MG63 (cell line): Measurements from ENCODE around the gene HLA-E. TPM values are rescaled to one million over a fixed set of nuclear protein-coding genes. Genes with fewer than 3 reads are reported as not detected.
"Not testable (repeated sequence)": the region's sequence is repeated elsewhere in the genome, so short reads cannot be mapped to it uniquely, and the experiment has no call there.

Source experiments
- DNase-seq: peaks from one replicate; pipeline ENCODE4 v3.0.0-alpha.2; 2020
- H3K27me3 ChIP-seq: fragments of 250-450 bp; sonication (Bioruptor Pico); 2 replicates; pipeline ENCODE4 v1.5.1; 2020; ENCODE audit warnings: mild to moderate bottlenecking, moderate library complexity
- H3K36me3 ChIP-seq: fragments of 250-450 bp; sonication (Bioruptor Pico); 2 replicates; pipeline ENCODE4 v1.5.1; 2020; ENCODE audit warnings: mild to moderate bottlenecking, moderate library complexity
- H3K4me3 ChIP-seq: fragments of 250-450 bp; sonication (Bioruptor Pico); 2 replicates; pipeline ENCODE4 v1.5.1; 2020; ENCODE audit warnings: mild to moderate bottlenecking, moderate library complexity
- H3K9me3 ChIP-seq: fragments of 250-450 bp; sonication (Bioruptor Pico); 2 replicates; pipeline ENCODE4 v1.5.1; 2020; ENCODE audit warnings: mild to moderate bottlenecking, moderate library complexity
- total RNA-seq: library from RNA; depleted of rRNA; stranded (reverse); fragments of >200 nt; shearing (Covaris generic); gene quantifications from 2 replicates; pipeline ENCODE4 v1.2.3, GENCODE V29; 2014; ENCODE audit warnings: low replicate concordance

The HLA-E gene
- total RNA-seq, 1 experiment from 2014 or later: 28.9 TPM

DNA sequence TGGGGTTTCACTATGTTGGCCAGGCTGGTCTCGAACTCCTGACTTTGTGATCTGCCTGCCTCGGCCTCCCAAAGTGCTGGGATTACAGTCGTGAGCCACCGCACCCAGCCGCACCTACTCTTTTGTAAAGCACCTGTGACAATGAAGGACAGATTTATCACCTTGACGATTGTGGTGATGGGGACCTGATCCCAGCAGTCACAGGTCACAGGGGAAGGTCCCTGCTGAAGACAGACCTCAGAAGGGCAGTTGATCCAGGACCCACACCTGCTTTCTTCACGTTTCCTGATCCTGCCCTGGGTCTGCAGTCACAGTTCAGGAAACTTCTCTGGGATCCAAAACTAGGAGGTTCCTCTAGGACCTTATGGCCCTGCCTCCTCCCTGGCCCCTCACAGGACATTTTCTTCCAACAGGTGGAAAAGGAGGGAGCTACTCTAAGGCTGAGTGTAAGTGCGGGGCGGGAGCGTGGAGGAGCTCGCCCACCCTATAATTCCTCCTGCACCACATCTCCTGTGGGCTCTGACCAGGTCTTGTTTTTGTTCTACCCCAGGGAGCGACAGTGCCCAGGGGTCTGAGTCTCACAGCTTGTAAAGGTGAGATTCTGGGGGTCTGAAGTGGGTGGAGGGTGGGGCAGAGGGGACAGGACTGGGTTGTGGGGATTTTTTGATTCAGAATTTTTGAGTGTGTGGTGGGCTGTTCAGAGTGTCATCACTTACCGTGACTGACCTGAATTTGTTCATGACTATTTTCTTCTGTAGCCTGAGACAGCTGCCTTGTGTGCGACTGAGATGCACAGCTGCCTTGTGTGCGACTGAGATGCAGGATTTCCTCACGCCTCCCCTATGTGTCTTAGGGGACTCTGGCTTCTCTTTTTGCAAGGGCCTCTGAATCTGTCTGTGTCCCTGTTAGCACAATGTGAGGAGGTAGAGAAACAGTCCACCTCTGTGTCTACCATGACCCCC is 3.0 kb downstream of the HLA-E start:
- Histone ChIP-seq H3K4me3 (no peak overlapping the region), H3K36me3 (no peaks in the 10 kb centered on the region), H3K27me3 (no peaks in the 10 kb centered on the region), H3K9me3 (no peaks in the 10 kb centered on the region)
- no peak for DNase-seq

DNA sequence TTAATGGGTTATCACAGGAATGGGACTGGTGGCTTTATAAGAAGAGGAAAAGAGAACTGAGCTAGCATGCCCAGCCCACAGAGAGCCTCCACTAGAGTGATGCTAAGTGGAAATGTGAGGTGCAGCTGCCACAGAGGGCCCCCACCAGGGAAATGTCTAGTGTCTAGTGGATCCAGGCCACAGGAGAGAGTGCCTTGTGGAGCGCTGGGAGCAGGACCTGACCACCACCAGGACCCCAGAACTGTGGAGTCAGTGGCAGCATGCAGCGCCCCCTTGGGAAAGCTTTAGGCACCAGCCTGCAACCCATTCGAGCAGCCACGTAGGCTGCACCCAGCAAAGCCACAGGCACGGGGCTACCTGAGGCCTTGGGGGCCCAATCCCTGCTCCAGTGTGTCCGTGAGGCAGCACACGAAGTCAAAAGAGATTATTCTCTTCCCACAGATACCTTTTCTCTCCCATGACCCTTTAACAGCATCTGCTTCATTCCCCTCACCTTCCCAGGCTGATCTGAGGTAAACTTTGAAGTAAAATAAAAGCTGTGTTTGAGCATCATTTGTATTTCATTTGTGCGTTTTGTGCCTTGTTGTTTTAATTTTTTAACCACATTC is 4.4 kb downstream of the HLA-E start:
- Histone ChIP-seq H3K9me3 (no peaks in the 10 kb centered on the region), H3K36me3 (no peaks in the 10 kb centered on the region), H3K27me3 (no peaks in the 10 kb centered on the region), H3K4me3 (no peak overlapping the region)
- DNase-seq: no peak

DNA sequence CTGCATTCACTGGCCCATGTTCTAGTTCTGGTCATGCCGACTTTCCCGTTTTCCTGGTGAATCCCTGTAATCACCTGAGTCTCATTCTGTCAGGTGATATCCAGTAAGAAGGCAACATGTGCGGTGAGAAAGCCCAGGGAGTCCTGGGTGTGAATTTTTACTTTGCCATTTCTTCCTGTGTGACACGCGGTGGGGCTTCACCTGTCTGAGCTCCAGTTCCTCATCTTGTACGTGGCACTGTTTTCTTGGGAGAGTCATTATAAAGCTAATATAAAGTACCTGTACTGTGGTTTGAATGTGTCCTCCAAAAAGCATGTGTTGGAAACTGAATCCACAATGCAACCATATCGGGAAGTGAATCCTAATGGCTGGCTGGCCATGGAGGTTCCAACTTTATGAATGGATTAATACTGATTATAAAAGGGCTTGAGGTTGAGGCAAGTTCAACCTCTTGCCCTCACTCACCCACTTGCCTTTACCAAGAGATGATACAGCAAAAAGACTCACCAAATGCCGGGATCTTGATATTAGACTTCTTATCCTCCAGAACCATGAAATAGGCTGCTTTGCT is 5.1 kb downstream of the HLA-E start:
- DNase-seq: no peak
- Histone ChIP-seq H3K4me3 (no peak overlapping the region), H3K27me3 (no peaks in the 10 kb centered on the region)

DNA sequence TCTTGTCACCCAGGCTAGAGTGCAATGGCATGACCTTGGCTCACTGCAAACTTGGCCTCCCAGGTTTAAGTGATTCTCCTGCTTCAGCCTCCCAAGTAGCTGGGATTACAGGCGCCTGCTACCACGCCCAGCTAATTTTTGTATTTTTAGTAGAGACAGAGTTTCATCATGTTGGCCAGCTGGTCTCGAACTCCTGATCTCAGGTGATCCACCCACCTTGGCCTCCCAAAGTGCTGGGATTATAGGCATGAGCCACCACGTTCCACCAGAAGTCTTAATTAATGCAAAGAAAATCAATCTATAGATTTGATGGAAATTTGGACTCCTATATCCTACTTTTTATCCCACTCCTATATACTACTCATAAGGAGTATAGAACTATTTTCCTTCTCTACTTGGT is 5.8 kb downstream of the HLA-E start:
- not testable (repeated sequence) for H3K36me3 ChIP-seq, H3K27me3 ChIP-seq, H3K9me3 ChIP-seq, DNase-seq, H3K4me3 ChIP-seq

More for the DNA sequence above, 5.1 kb downstream of the HLA-E start:
- Histone ChIP-seq H3K36me3 (no peaks in the 10 kb centered on the region), H3K9me3 (no peaks in the 10 kb centered on the region)

DNA sequence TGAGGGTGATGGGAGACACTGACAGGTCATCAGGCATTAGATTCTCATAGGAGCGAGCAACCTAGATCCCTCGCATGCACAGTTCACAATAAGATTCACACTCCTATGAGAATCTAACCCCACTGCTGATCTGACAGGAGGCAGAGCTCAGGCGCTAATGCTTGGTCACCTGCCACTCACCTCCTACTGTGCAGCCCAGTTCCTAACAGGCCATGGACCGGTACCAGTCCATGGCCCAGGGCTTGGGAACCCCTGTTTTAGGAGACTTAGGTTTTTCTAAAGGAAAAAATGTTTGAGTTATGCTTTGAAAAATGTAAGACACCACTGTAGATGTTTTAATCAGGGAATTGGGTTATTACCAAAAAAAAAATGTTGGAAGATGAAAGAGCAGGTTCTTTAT is 6.7 kb downstream of the HLA-E start:
- Histone ChIP-seq H3K9me3 (no peaks in the 10 kb centered on the region), H3K4me3 (no peak overlapping the region), H3K36me3 (no peaks in the 10 kb centered on the region), H3K27me3 (no peaks in the 10 kb centered on the region)
- no peak for DNase-seq

DNA sequence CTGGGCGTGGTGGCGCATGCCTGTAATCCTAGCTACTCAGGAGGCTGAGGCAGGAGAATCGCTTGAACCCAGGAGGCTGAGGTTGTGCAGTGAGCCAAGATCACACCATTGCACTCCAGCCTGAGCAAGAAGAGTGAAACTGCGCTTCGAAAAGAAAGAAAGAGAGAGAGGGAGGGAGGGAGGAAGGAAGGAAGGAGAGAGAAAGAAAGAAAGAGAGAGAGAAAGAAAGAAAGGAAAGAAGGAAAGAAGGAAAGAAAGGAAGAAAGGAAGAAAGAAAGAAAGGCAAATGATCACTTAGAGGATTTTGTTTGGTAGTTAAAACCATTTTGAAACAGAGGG is 7.9 kb downstream of the HLA-E start:
- not testable (repeated sequence) for H3K27me3 ChIP-seq, DNase-seq, H3K4me3 ChIP-seq, H3K36me3 ChIP-seq, H3K9me3 ChIP-seq

DNA sequence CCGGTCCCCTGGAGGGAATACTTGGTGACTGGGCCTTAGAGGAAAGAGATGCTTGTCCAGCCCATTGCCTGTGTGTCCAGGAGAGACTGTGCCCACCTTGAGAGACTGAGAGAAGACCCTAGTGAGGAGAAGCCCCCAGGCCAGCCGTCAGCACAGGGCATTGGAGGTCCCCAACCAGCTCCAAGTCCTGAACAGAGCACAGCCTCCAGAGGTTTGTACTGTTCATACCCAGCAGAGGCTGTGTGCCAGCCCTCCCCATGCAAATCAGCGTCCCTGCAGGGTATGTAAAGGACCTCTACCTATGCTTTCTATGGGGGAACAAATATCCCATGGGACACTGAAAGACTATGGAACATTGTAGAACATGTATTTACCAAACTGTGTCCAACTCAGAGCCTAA is 8.4 kb downstream of the HLA-E start:
- Histone ChIP-seq H3K36me3 (no peaks in the 10 kb centered on the region), H3K9me3 (no peaks in the 10 kb centered on the region), H3K4me3 (no peak overlapping the region), H3K27me3 (no peaks in the 10 kb centered on the region)
- DNase-seq: no peak

DNA sequence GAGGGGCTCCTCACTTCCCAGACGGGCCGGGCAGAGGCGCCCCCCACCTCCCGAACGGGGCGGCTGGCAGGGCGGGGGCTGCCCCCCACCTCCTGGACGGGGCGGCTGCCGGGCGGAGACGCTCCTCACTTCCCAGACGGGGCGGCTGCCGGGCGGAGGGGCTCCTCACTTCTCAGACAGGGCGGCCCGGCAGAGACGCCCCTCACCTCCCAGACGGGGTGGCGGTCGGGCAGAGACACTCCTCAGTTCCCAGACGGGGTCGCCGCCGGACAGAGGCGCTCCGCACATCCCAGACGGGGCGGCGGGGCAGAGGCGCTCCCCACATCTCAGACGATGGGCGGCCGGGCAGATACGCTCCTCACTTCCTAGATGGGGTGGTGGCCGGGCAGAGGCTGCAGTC is 9.4 kb downstream of the HLA-E start:
- not testable (repeated sequence) for H3K4me3 ChIP-seq, DNase-seq, H3K9me3 ChIP-seq, H3K27me3 ChIP-seq, H3K36me3 ChIP-seq

DNA sequence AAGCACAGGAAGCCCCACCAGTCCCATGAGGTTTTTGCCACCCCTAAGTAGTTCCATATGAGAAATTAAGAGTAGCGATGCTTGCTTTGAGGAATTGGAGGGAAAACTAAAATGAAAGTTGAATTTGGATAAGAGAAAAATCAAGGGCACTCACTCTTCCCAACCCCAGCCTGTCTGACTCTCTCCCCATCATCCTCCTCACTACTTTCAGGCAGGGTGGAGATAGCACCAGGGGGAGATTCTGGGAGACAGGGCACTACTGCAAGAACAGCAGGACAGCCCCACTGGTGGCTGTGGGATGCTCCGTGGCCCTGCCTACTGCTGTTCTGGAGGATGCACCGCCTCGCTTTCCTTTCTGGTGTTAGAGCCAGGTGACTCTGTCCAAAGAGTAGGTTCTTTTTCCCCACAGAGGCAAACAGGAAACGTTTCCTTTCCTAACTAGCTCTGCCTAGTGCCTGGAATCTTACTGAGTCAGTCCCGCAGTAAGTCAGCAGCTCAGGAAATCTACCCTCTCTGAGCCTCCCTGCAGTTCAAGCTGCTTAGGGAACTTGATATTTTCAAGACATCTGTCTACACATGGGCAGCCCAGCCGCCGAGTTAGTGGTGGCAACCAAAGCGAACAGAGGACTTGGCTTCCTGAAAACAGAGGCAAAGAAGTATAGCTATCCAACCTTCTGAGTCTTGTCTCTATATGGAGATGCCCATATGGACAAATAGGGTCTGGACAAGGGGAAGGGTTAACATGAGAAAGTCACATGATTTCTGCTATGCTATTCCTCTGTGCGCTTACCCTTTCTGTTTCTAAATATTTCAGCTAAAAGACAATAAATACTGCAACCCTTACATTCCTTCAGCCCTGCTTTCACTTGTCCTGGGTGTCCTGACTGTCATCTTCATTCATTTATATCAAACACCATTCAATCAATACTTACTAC is 11.4 kb downstream of the HLA-E start:
- DNase-seq: no peak
- no peak overlapping the region for H3K4me3 ChIP-seq

DNA sequence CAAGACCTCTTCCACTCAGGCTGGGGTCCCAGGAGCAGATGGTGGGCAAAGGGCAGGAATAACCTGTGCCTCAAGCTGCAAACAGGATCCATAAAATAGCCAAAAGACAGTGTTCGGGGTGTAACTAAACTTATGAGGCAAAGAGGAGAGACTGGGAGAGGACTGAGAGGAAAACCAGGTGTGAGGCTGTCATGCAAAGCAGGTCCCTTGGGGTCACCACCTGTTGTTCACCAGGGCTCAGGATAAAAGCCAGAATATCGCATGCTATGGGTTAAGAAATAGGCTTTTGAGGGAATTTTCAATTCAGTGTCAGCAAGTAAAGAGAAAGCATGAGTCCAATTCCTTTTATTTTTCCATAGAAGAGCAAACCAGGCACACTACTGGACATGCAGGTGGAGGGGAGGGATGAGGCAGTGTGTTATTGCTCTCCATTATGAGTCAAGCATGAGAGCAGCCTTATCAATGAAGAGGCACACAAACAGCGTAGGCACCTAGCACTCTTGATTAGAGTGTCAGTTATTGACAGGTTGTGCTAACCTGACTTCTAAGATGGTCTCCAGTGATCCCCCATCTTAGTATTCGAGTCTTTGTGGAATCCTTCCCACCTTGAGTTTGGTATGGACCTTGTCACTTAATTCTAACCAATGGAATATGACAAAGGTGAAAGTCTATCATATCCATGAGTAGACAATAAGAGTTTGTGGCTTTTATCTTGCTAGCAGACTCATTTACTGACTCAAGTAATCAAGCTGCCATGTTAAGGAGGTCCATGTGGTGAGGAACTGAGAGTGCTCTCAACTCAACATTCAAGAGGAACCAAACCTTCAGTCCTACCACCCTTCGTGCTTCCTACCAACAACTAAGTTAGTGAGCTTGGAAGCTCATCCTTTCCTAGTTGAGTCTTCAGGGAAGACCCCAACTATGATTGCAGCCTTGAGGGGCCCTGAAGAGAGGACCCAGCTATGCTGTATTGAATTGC is 18.8 kb downstream of the HLA-E start:
- H3K9me3 ChIP-seq: no peaks in the 10 kb centered on the region
- no peak for DNase-seq
- no peak overlapping the region for H3K4me3 ChIP-seq
- H3K36me3 ChIP-seq: no peaks in the 10 kb centered on the region
- no peaks in the 10 kb centered on the region for H3K27me3 ChIP-seq

More for the DNA sequence above, 11.4 kb downstream of the HLA-E start:
- H3K27me3 ChIP-seq: no peaks in the 10 kb centered on the region
- no peaks in the 10 kb centered on the region for H3K36me3 ChIP-seq
- H3K9me3 ChIP-seq: no peaks in the 10 kb centered on the region

DNA sequence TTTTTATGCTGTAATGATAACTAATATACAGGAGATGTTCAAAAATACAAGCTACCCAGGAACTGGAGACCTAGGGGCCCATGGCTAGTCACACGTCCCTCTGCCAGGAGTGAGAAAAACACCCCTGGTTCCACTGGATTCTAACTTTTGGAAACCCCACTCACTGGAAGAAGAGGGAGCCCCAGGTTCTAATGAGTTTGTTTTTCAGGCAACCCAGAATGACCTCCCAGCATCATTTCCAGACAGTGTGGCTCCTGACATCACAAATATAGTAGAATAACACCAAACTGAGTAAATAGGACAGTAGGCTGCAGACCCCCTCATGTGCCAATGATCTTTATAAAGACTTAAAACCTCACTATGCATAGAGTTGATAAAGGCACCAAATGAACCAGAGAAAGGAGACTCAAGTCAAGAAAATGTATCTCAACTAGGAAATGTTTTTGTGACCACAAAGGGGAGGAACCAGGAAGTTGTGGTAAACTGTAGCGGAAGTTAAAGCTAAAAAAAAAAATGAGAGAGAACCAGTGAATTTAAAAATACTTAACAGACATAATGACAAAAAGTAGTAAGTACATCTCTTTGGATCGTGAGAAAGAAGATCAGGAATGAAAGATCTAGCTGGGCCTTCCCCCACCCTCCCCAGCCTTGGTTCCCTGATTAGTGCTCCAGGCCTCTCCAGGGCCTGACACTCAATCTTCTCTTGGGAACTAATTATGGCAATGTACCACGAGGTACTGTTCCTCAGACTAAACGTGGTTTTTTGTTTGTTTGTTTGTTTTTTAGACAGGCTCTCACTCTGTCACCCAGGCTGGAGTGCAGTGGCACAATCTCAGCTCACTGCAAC is 19.8 kb downstream of the HLA-E start:
- H3K27me3 ChIP-seq: no peaks in the 10 kb centered on the region
- H3K36me3 ChIP-seq: no peaks in the 10 kb centered on the region
- H3K4me3 ChIP-seq: no peak overlapping the region
- H3K9me3 ChIP-seq: no peaks in the 10 kb centered on the region
- DNase-seq: no peak

DNA sequence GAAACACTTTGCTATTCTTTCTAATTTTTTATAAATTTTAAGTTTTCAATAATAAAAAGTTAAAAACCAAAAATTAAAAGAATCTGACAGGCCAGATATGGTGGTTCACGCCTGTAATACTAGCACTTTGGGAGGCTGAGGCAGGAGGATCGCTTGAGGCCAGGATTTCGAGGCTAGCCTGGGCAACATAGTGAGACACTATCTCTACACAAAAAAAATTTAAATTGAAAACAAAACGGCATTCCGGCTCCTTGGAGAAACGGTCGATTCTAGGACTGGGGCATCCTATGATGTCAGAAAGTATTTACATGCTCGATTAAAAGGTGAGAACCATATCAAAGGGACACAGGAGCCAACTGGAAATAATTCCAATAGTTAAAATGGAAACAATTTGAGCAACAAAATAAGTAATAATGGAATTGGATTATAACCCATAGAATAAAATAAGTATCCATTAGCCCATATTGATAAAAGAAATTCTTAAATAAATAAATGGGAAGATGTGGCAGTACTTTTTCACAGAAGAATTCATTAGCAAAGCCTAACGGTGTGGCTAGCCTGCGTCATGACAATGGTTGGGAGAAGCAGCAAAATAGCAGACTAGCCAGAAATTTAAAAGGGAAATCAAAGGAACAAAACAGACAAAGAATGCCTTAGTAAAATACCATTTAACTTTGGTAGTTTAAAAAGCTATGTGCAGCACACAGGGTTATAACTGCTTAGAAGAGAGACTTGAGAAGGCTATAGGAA is 21.3 kb downstream of the HLA-E start:
- no peak for DNase-seq
- Histone ChIP-seq H3K36me3 (no peaks in the 10 kb centered on the region), H3K27me3 (no peaks in the 10 kb centered on the region), H3K4me3 (no peak overlapping the region), H3K9me3 (no peaks in the 10 kb centered on the region)

DNA sequence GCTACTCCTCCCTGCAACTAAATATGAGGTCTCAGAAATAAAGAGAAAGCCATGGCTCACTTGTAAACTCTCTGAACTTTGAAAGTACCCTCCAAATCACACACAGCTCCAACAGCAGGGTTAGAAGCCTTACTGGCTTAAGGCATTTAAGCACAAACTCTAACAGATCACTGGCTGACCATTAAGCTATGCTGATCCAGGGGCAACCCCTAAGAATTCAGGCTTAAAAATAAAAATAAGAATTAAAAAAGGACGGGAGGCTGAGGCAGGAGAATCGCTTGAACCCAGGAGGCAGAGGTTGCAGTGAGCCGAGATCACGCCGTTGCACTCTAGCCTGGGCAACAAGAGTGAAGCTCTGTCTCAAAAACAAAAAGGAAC is 21.8 kb downstream of the HLA-E start:
- H3K4me3 ChIP-seq: no peak overlapping the region
- H3K36me3 ChIP-seq: no peaks in the 10 kb centered on the region
- no peaks in the 10 kb centered on the region for H3K9me3 ChIP-seq
- no peaks in the 10 kb centered on the region for H3K27me3 ChIP-seq
- DNase-seq: no peak

DNA sequence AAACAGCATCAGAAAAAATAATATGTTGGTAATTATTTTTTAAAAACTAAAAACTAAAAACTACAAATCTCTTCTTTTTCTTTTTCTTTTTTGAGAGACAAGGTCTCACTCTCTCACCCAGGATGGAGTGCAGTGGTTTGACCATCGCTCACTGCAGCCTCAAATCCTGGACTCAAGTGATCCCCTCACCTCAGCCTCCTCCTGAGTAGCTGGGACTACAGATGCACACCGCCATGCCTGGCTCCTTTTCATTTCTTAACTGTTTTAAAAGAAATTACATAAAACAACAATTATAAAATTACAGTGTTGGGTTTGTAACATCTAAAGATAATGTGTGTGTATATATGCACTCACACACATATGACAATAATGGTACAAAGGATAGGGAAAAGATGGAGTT is 24.1 kb downstream of the HLA-E start:
- Histone ChIP-seq H3K36me3 (no peaks in the 10 kb centered on the region), H3K4me3 (no peak overlapping the region), H3K9me3 (no peaks in the 10 kb centered on the region), H3K27me3 (no peaks in the 10 kb centered on the region)
- DNase-seq: no peak
